Measurements from ENCODE around the gene ANKRD37. TPM values are rescaled to one million over a fixed set of nuclear protein-coding genes. Genes with fewer than 3 reads are reported as not detected.

Gene ANKRD37
- total RNA-seq, 2 experiments from 2014 or later, result 51.2 to 54.6 TPM

DNA sequence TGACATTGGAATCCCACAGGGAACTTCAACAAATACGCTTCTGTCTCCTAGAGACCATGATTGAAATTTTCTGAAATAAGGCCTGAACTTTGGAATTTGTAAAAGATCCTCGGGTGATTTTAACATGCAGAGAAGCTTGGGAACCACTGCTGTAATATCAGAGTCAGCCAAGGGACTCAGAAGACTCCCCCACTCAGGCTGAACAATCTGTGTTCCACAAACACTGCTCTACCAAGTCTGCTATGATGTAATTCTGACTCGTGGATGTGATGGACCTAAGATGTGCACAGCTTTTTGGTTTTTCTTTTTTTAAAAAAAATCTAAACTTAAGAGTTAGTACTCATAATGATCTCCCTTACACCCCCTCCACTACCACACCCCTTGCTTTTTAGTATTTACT is 26.9 kb upstream of the ANKRD37 start:
- Mint-ChIP-seq H3K9me3 (no peaks in the 10 kb centered on the region), H3K27ac (no peak overlapping the region), H3K27me3 (no peaks in the 10 kb centered on the region), H3K4me1 (ENCODE audit: low read depth) (no peaks in the 10 kb centered on the region), H3K36me3 (ENCODE audit: low read depth) (no peaks in the 10 kb centered on the region), H3K4me3 (no peak overlapping the region)
- ATAC-seq (no peak), DNase-seq (no peak)
- TF ChIP-seq, protein P1, sequence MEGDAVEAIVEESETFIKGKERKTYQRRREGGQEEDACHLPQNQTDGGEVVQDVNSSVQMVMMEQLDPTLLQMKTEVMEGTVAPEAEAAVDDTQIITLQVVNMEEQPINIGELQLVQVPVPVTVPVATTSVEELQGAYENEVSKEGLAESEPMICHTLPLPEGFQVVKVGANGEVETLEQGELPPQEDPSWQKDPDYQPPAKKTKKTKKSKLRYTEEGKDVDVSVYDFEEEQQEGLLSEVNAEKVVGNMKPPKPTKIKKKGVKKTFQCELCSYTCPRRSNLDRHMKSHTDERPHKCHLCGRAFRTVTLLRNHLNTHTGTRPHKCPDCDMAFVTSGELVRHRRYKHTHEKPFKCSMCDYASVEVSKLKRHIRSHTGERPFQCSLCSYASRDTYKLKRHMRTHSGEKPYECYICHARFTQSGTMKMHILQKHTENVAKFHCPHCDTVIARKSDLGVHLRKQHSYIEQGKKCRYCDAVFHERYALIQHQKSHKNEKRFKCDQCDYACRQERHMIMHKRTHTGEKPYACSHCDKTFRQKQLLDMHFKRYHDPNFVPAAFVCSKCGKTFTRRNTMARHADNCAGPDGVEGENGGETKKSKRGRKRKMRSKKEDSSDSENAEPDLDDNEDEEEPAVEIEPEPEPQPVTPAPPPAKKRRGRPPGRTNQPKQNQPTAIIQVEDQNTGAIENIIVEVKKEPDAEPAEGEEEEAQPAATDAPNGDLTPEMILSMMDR (IDR thresholded peaks at IDR 0.05), result no peak
- ChIA-PET POLR2A (interaction anchor here (0.6 kb wide), 1 partner anchor 141 kb away, joined by 4 read pairs; no protein-coding TSS in a partner anchor), CTCF (no interaction called here)
- intact Hi-C loops (cut with micrococcal nuclease), result no loop called here

DNA sequence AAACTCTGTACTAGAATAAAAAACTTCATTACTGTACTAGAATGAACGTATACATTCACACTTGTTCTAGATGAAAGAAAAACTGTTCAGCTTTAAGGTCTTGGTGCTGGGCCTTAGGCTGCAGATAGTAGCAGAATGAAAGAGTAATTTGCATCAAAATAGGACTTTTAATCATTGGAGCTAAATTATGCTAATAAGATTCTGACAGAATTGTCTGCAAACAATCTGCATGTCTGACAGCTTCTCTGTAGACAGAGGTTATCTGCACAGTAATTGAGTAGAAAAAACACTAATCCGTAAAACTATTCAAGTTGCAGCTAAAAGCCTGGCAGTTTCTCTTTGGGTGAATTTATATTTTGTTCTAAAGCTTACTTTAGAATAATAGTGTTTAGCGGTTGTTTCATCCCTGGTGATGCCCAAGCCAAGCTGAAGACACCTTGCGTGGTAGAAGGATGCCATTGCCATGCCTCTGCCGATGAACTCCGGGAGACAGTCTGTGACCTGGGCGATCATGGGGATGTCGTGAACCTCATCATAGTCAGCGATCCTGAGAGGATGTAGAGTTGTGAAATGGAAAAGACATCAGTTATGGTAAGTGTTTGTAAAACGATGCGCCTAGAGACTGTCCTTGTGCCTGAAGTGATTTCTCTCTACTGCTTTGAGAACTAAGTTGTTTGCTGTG is 26.2 kb upstream of the ANKRD37 start:
- Mint-ChIP-seq H3K27me3 (no peaks in the 10 kb centered on the region), H3K27ac (no peak overlapping the region), H3K4me3 (no peak overlapping the region), H3K36me3 (ENCODE audit: low read depth) (peaks cover 2% of the 10 kb centered on the region), H3K4me1 (ENCODE audit: low read depth) (no peaks in the 10 kb centered on the region), H3K9me3 (no peaks in the 10 kb centered on the region)
- DNase-seq (no peak), ATAC-seq (no peak)
- POLR2A ChIA-PET, result no interaction called here
- TF ChIP-seq, protein P1 (IDR thresholded peaks at IDR 0.05), result no peak
- CTCF ChIA-PET, result no interaction called here
- intact Hi-C loops (cut with micrococcal nuclease), result no loop called here

DNA sequence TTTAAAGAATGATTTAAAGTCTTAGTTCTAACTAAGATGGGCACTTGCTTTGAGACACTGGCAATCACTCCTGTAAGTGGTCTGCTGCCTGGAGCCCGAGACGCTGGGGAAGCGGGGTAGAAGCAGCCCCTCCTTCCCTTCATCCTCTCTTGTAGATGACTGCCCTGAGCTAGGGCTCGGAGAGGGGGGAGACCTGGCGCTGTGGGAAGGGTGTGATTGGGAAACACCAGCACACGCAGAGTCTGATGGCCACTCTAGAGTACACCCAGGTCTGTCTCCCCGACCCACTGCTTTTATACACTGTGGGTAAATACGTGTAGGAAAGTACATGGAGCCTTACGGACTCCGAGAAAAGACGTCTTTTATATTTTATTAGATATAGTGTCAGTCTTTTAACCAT is 24.9 kb upstream of the ANKRD37 start:
- CTCF ChIA-PET, result interaction anchor here (1.2 kb wide), 1 partner anchor 10 kb away, joined by 3 read pairs; no protein-coding TSS in a partner anchor
- ATAC-seq (no peak), DNase-seq (no peak)
- intact Hi-C loops (cut with micrococcal nuclease), result no loop called here
- Mint-ChIP-seq H3K4me1 (ENCODE audit: low read depth) (no peaks in the 10 kb centered on the region), H3K27me3 (no peaks in the 10 kb centered on the region), H3K27ac (no peak overlapping the region), H3K36me3 (ENCODE audit: low read depth) (peaks cover 2% of the 10 kb centered on the region), H3K4me3 (no peak overlapping the region), H3K9me3 (no peaks in the 10 kb centered on the region)
- TF ChIP-seq, protein P1 (IDR thresholded peaks at IDR 0.05), result no peak
- POLR2A ChIA-PET, result no interaction called here

DNA sequence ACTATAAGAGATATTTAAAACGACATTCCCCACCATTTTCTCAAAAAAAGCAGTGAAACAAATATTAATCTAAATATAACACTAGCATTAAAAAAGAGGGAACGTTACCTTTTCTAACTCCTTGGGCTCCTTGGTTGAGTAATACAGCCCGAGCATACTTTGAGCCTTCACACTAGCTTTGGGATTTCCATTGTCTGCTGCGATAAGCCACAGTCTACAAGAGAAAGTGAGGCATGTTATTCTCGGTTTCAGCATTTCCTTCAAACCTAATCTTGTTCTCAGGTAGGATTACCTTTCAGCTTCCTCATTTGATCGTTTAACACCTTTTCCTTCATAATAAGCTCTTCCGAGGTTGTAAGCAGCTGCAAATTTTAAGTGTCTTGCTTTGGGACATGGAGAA is 22.6 kb upstream of the ANKRD37 start:
- Mint-ChIP-seq H3K27me3 (no peaks in the 10 kb centered on the region), H3K4me3 (no peak overlapping the region), H3K4me1 (ENCODE audit: low read depth) (no peaks in the 10 kb centered on the region), H3K9me3 (no peaks in the 10 kb centered on the region), H3K36me3 (ENCODE audit: low read depth) (peaks cover 5% of the 10 kb centered on the region), H3K27ac (no peak overlapping the region)
- ChIA-PET CTCF (no interaction called here), POLR2A (no interaction called here)
- intact Hi-C loops (cut with micrococcal nuclease), result no loop called here
- DNase-seq (no peak), ATAC-seq (no peak)
- TF ChIP-seq, protein P1 (IDR thresholded peaks at IDR 0.05), result no peak

DNA sequence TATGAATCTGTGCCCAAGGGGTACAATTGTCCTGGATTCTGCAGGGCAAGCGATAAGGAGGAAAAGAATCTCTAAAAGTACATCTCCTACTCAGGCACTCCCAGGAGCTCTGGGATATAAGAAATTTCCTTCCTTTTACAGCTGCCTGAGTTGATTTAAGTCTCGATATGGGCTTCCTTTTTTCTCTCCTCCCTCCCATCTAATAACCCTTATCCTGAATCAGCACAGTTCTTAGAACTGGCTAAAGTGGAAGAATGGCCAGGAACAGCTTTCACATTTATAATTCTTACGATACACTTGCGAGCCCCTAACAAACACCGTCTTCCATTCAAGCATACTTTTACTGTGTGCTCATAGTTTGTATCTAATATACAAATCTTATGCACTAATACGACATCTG is 22.1 kb upstream of the ANKRD37 start:
- no peaks in the 10 kb centered on the region for H3K9me3 Mint-ChIP-seq
- ATAC-seq (no peak), DNase-seq (no peak)
- no peak overlapping the region for H3K27ac Mint-ChIP-seq
- H3K36me3 Mint-ChIP-seq (ENCODE audit: low read depth), result peaks cover 5% of the 10 kb centered on the region
- TF ChIP-seq, protein P1 (IDR thresholded peaks at IDR 0.05), result no peak
- ChIA-PET POLR2A (no interaction called here), CTCF (no interaction called here)
- intact Hi-C loops (cut with micrococcal nuclease), result no loop called here
- H3K4me1 Mint-ChIP-seq (ENCODE audit: low read depth), result no peaks in the 10 kb centered on the region
- no peak overlapping the region for H3K4me3 Mint-ChIP-seq
- H3K27me3 Mint-ChIP-seq, result no peaks in the 10 kb centered on the region
